HG02588 (cell line): ENCODE results near the gene ING5.

Experiments used
- ATAC-seq: cut with Tn5 transposase; IDR thresholded peaks from one replicate; pipeline ENCODE4 v1.9.1; 2021; ENCODE audit warnings: mild to moderate bottlenecking, moderate library complexity; ENCODE audit not compliant: unreplicated experiment

ING5 gene

DNA sequence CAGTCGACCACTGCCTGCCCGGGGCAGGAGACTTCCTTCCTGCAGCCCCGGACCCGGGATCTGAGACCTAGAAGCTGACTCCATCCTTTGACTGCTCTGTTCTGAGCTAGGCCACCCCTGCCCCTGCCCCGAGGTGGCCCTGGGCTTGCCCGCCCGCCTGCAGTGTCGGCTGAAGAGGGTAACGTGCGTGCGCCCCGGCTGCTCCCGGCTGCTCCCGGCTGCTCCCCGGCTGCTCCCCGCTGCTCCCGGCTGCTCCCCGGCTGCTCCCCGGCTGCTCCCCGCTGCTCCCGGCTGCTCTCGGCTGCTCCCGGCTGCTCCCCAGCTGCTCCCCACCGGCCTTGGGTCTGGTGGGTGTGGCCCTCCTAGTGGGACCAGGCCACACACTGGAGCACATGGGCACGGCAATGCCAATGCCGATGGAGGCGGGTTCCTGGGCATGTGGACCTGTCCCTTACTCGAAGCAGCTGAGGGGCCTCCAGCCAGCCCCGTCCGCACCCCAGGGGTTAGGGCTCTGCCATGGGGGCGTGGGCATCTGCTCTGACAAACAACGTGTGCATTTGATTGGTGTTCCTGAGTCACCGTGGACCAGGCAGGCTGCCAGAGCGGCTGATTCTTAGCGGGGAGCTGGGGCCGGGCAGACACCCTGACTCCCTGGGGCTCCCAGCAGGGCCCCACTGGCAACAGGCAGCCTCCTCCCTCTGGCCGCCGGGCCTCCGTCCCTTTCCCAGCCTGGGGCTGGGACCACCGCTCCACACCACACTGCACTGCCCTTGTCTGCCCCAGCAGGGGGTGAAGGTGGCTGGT is 72.8 kb downstream of the ING5 start:
- ATAC-seq = no peak

DNA sequence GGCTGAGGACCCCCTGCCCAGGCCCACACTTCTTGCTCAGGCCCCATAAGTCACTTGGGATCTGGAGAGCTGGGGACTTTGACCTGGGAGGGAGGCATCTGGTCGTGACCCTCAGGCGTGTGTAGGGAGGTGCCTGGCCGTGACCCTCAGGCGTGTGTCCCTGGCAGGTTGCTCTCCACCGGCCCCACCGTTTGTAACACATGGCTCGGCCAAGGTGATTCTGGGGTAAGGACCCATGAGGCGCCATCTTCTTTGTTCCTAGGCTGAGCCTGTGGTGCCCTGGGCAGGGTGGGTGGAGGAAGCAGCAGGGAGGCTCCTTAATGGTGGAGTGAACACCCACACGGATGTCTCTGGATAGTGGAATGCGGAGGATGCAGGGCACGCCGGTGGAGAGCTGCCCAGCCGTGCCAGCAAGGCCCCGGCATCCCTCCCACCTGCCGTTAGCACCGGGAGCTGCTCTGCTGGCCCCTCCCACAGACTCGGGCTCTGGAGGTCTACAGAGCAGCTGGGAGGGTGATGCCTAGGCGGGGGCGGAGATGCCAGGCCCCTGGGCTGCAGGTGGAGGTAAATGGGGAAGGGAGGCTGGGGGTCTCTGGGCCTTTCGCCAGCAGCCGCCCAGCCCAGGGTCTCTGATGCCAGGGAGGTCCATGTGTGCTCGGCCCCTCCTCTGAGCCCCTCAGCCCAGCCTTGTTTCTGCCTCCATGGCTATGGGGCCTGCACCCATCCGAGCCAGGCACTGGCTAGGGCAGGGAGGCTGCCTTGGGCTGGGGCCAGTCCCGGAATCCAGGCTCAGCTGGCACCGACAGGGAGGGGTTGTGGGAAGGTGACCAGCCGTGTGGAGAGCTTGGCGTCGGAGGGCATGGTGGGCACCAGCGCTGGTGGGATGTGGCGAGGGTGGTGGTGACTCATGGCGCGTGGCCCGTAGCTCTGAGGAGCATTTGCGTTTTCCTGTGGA is 73.7 kb downstream of the ING5 start:
- no peak for ATAC-seq

DNA sequence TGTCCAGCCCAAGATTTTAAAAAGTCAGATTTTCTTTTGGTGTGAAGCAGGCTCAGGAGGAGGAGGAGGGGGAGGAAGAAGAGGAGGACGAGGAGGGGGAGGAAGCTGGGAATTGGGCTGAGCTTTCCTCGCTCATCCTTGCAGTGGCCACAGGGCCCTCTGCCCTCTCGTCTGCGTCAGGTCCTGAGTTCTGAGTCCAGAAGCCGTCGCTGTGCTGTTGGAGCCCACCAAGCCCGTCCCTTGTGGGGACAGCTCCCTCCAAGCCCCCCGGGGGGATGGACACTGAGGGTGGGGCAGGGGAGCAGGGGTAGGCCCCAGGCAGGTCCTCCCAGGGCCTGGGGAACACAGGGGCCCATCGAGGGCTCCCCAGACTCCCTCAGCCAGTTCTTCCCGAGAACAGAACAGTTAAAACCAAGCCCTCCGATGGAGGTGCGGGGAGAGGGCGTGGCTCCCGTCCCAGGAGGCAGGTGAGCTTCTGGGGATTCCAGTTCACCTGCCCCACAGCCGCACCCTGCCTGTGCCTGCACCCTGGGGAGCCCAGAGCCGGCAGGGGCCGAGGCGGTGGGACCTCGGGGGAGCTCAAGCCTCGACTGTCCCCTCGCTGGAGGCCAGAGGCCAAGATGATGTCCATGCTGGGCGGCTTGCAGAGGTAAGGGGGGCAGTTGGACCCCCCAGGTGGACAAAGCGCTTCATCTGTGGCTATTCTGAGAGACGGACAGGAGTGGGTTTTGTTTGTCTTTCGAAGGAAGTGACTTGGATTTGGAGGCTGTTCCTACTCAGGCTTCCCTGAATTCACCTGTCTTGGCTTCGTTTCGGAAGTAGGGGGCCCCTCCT is 74.7 kb downstream of the ING5 start, which contains the start of gene GAL3ST2:
Gene GAL3ST2, plus strand, starts transcription at position 487 of the 834 bp plus-strand sequence. Its CDS starts 134 bp downstream, at position 621.
- no peak for ATAC-seq

DNA sequence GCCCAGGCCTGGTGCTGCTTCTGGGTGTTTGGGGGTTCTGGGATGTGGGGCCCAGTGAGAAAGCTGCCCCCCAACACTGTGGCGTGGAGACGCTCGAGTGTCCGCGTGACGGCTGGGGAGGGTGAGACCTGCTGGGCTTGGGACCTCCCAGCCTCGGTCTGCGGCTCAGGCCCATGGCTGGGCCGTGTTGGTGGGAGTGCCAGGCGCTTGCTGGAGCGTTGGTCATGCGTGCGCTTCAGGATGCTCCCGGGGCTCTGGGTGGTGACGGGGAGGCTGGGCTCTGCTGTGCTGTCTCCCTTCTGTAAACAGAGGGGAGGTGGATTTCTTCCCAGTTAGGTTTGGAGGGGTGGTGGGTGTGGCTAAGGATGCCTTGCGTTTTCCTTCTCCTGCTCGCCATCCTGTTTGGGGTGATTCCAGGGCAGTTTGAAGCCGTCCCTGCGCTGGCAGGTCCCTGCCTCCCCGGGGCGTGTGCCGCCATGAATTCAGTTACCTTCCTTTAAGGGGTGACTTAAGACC is 75.4 kb downstream of the ING5 start:
- no peak for ATAC-seq

DNA sequence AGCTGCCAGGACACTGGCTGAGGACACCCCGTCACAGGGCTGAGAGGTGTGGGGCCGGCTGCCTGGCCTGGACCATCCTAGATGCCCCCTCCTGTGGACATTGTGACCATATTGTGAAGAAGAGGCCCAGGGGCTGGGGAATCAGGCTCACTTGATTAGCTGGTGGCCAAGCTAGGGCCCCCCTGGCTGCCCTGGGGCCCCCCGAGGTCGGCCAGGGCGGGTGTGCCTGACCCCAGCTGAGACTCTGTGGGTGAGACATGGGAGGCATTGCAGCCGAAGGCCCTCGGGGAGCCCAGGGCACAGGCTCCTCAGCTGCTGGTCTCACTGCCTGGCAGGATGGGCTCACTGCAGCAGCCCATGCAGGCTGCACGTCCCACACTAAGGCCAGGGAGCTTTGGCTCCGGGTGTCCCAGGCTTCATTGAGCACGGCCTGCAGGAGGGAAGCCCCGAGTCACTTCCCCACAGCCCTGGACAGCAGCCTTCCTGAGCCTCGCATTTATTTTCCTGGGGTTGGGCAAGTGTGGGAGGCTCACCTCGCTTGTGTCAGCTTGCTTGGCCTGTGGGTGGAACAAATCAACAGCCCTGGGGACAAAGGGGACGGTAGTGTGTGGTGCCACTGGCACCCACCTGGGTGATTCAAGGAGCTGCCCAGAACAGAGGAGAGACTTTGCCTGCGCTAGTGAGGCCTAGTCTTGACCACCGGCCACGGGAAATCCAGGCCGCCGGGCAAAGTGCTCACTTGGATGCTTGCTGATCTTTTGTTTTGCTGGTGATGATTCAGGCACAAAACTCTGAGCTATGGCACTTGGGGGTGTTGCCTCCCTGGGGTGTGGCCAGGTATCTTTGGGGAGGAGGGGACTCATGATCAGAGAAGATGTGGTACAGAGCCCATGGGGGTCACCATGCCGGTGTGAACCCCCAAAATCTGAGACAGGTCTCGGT is 76.1 kb downstream of the ING5 start:
- no peak for ATAC-seq
